H1 (cell line): ENCODE results near the gene MBTPS1.

ENCODE experiments used
- ASH2L ChIP-seq: fragments of 200-600, 300-600 bp; sonication (generic); IDR thresholded peaks from one replicate; pipeline ENCODE4 v1.7.1; 2017; ENCODE audit warnings: low read length
- CHD2 ChIP-seq: IDR thresholded peaks from 2 replicates; pipeline ENCODE4 v1.6.1; 2012; ENCODE audit warnings: low read length, improper control_type of control experiment
- CREB1 ChIP-seq: IDR thresholded peaks from 2 replicates; pipeline ENCODE4 v1.6.1; 2012; ENCODE audit warnings: inconsistent platforms
- CTCF ChIP-seq, 3 experiments: IDR thresholded peaks; 1 replicate in 2 of 3; 2 replicates in 1 of 3; pipeline versions ENCODE4 v1.5.1 to v1.6.1; 2011; ENCODE audit warnings: low read length in 3 of 3, mild to moderate bottlenecking in 3 of 3, inconsistent platforms in 2 of 3, low read depth in 1 of 3, moderate library complexity in 1 of 3; ENCODE audit not compliant: insufficient read depth in 1 of 3; ENCODE audit errors: control extremely low read depth in 1 of 3
- EZH2 ChIP-seq: fragments of 200-600 bp; sonication (generic); IDR thresholded peaks from 2 replicates; pipeline ENCODE4 v1.7.1; 2012; ENCODE audit warnings: low read depth, mild to moderate bottlenecking, moderate library complexity, low read length, inconsistent platforms; ENCODE audit not compliant: severe bottlenecking
- MAX ChIP-seq: IDR thresholded peaks from 2 replicates; pipeline ENCODE4 v1.6.1; 2012; ENCODE audit warnings: inconsistent platforms
- POU5F1 ChIP-seq: IDR thresholded peaks from 2 replicates; pipeline ENCODE4 v1.6.1; 2011; ENCODE audit warnings: low read depth, mild to moderate bottlenecking, low read length, moderate library complexity
- SP1 ChIP-seq: IDR thresholded peaks from 2 replicates; pipeline ENCODE4 v1.6.1; 2011; ENCODE audit warnings: low read depth, low read length
- TAF1 ChIP-seq: IDR thresholded peaks from 2 replicates; pipeline ENCODE4 v1.6.1; 2011; ENCODE audit warnings: mild to moderate bottlenecking, low read depth, low read length
- TBP ChIP-seq: IDR thresholded peaks from 2 replicates; pipeline ENCODE4 v1.6.1; 2011; ENCODE audit warnings: low read depth, low read length, improper control_type of control experiment
- TEAD4 ChIP-seq: IDR thresholded peaks from 2 replicates; pipeline ENCODE4 v1.6.1; 2012; ENCODE audit warnings: low read depth, low read length, inconsistent platforms, mixed read lengths

GRCh38 chr16:84068783-84069462, 47.8 kb downstream of the MBTPS1 start:
- TF ChIP-seq SP1 = no peak
- TF ChIP-seq CHD2 = no peak
- TF ChIP-seq CREB1 = no peak
- TF ChIP-seq CTCF (IDR thresholded peaks at IDR 0.05; ENCODE audit: control extremely low read depth in 1 of 3, insufficient read depth in 1 of 3, low read depth in 1 of 3, low read length in 3 of 3) = no peak
- no peak for TF ChIP-seq TEAD4
- TF ChIP-seq TAF1 = no peak
- TF ChIP-seq POU5F1 = no peak
- no peak for TF ChIP-seq TBP
- TF ChIP-seq MAX = no peak
- TF ChIP-seq ASH2L = no peak
- TF ChIP-seq EZH2 = no peak
